IMR-90 (cell line): ENCODE data around the gene CAPRIN1. TPM values are rescaled to one million over a fixed set of nuclear protein-coding genes. Genes with fewer than 3 reads are reported as not detected.

Experiments used
- ATAC-seq: fragments of 200-7000 bp; cut with Tn5 transposase; 2 replicates; pipeline ENCODE4 v1.9.1; 2020; ENCODE audit warnings: low read depth, mild to moderate bottlenecking, moderate library complexity
- BruUV-seq: library from RNA; stranded (reverse); fragments of 400-500 nt; replicated peaks from 2 replicates; lab custom pipeline; 2021; lab: Mats Ljungman, UMichigan
- CTCF ChIA-PET: fragments of 300-600 bp; formaldehyde crosslinking; extraction: SDS; loops from one replicate; lab custom pipeline; 2021; ENCODE audit warnings: antibody characterized with exemption; lab: Yijun Ruan, JAX
- POLR2A ChIA-PET: fragments of 300-600 bp; sonication (Branson Sonifier 250); formaldehyde crosslinking; loops from one replicate; lab custom pipeline; 2022; ENCODE audit warnings: antibody characterized with exemption; ENCODE audit not compliant: unreplicated experiment; lab: Charles Lee
- DNase-seq: peaks from one replicate; pipeline ENCODE4 v3.0.0; 2013
- H2AFZ ChIP-seq: replicated peaks from 2 replicates; pipeline ENCODE3; 2013; ENCODE audit warnings: low read length, mild to moderate bottlenecking; ENCODE audit not compliant: poor library complexity
- H2AK5ac ChIP-seq: 2 replicates; pipeline ENCODE4 v1.6.1; 2013; ENCODE audit warnings: low read depth, low read length, inconsistent platforms
- H2AK9ac ChIP-seq: replicated peaks from 2 replicates; pipeline ENCODE3; 2013; ENCODE audit warnings: mild to moderate bottlenecking, low read depth, low read length, moderate library complexity; ENCODE audit not compliant: poor library complexity
- H2BK120ac ChIP-seq: 2 replicates; pipeline ENCODE4 v1.6.1; 2013; ENCODE audit warnings: low read depth, low read length, inconsistent platforms
- H2BK15ac ChIP-seq: 3 replicates; pipeline ENCODE4 v1.6.1; 2013; ENCODE audit warnings: low read depth, low read length, inconsistent platforms
- H2BK20ac ChIP-seq: 2 replicates; pipeline ENCODE4 v1.6.1; 2013; ENCODE audit warnings: low read depth, mild to moderate bottlenecking, inconsistent platforms, low read length, moderate library complexity
- H2BK5ac ChIP-seq: 2 replicates; pipeline ENCODE4 v1.6.1; 2013; ENCODE audit warnings: mild to moderate bottlenecking, low read depth, low read length, inconsistent platforms; ENCODE audit not compliant: poor library complexity, severe bottlenecking
- H3K14ac ChIP-seq: replicated peaks from 2 replicates; pipeline ENCODE4 v1.6.1; 2013; ENCODE audit warnings: low read depth, low read length, inconsistent platforms
- H3K18ac ChIP-seq: 2 replicates; pipeline ENCODE4 v1.6.1; 2013; ENCODE audit warnings: low read depth, low read length, control low read depth
- H3K23ac ChIP-seq: 2 replicates; pipeline ENCODE4 v1.6.1; 2013; ENCODE audit warnings: low read depth, low read length, inconsistent platforms
- H3K27ac ChIP-seq: 2 replicates; pipeline ENCODE4 v1.5.1; 2013; ENCODE audit warnings: mild to moderate bottlenecking, control low read depth, low read length; ENCODE audit not compliant: insufficient read depth
- H3K27me3 ChIP-seq: 2 replicates; pipeline ENCODE4 v1.6.1; 2013; ENCODE audit warnings: low read length; ENCODE audit not compliant: control insufficient read depth, insufficient read depth
- H3K36me3 ChIP-seq: 2 replicates; pipeline ENCODE4 v1.6.1; 2013; ENCODE audit warnings: low read length, mixed read lengths; ENCODE audit not compliant: control insufficient read depth, insufficient read depth
- H3K4ac ChIP-seq: 2 replicates; pipeline ENCODE4 v1.6.1; 2013; ENCODE audit warnings: low read depth, low read length, inconsistent platforms
- H3K4me1 ChIP-seq: 2 replicates; pipeline ENCODE4 v1.6.1; 2013; ENCODE audit warnings: low read length, mixed read lengths; ENCODE audit not compliant: control insufficient read depth, insufficient read depth
- H3K4me2 ChIP-seq: 2 replicates; pipeline ENCODE4 v1.6.1; 2013; ENCODE audit warnings: low read depth, mild to moderate bottlenecking, control low read depth, low read length, moderate library complexity
- H3K4me3 ChIP-seq: 2 replicates; pipeline ENCODE4 v1.5.1; 2013; ENCODE audit warnings: low read depth, mild to moderate bottlenecking, control low read depth, low read length, moderate library complexity; ENCODE audit not compliant: insufficient read depth
- H3K56ac ChIP-seq: 2 replicates; pipeline ENCODE4 v1.6.1; 2013; ENCODE audit warnings: low read length, inconsistent platforms; ENCODE audit not compliant: insufficient read depth; ENCODE audit errors: extremely low read depth
- H3K79me1 ChIP-seq, 2 experiments: 2 replicates each; pipeline ENCODE4 v1.6.1; 2013; ENCODE audit warnings: low read length in 2 of 2, inconsistent platforms in 1 of 2, low read depth in 1 of 2
- H3K9ac ChIP-seq: 2 replicates; pipeline ENCODE4 v1.6.1; 2013; ENCODE audit warnings: low read depth, low read length, control low read depth
- H3K9me1 ChIP-seq: 2 replicates; pipeline ENCODE4 v1.6.1; 2013; ENCODE audit warnings: low read length, inconsistent platforms; ENCODE audit not compliant: insufficient read depth
- H3K9me3 ChIP-seq: 2 replicates; pipeline ENCODE4 v1.6.1; 2013; ENCODE audit warnings: low read length; ENCODE audit not compliant: control insufficient read depth, insufficient read depth
- H4K20me1 ChIP-seq: 2 replicates; pipeline ENCODE4 v1.6.1; 2013; ENCODE audit warnings: low read length, inconsistent platforms; ENCODE audit not compliant: insufficient read depth
- H4K5ac ChIP-seq: 2 replicates; pipeline ENCODE4 v1.6.1; 2013; ENCODE audit warnings: mild to moderate bottlenecking, low read depth, low read length, control low read depth
- H4K8ac ChIP-seq, 2 experiments: 2 replicates each; pipeline ENCODE4 v1.6.1; 2013; ENCODE audit warnings: low read depth in 2 of 2, low read length in 2 of 2, control low read depth in 1 of 2, inconsistent platforms in 1 of 2
- H4K91ac ChIP-seq: 2 replicates; pipeline ENCODE4 v1.6.1; 2013; ENCODE audit warnings: low read depth, low read length, inconsistent platforms; ENCODE audit not compliant: insufficient read depth
- CEBPB ChIP-seq: IDR thresholded peaks from 2 replicates; pipeline ENCODE4 v1.6.1; 2012; ENCODE audit warnings: low read depth, low read length, improper control_type of control experiment
- RAD21 ChIP-seq: IDR thresholded peaks from 2 replicates; pipeline ENCODE4 v1.6.1; 2012; ENCODE audit warnings: low read length, improper control_type of control experiment
- whole genome bisulfite sequencing, 2 experiments: methylation state at CpG; one replicate each; pipeline versions ENCODE4 v1.1.5 to v1.1.7; 2013; ENCODE audit warnings: missing lambda C conversion rate in 2 of 2; ENCODE audit not compliant: insufficient read length in 1 of 2; ENCODE audit errors: extremely low coverage in 2 of 2; 5-methylcytosine and 5-hydroxymethylcytosine counted together
- dilution Hi-C: fragments of 300-500 bp; cut with HindIII; formaldehyde crosslinking; loops from one replicate; pipeline ENCODE4 v1.14.3; 2018; ENCODE audit warnings: low sequenced_read_pairs; ENCODE audit not compliant: unreplicated experiment
- in situ Hi-C: fragments of 300-500 bp; cut with MboI; formaldehyde crosslinking; loops from 3 replicates; pipeline ENCODE4 v1.14.3; 2019; ENCODE audit warnings: low sequenced_read_pairs, inconsistent platforms, mixed read lengths
- intact Hi-C: fragments of 100-400 bp; cut with micrococcal nuclease; formaldehyde crosslinking; loops from 2 replicates; pipeline ENCODE4 v1.10.0; 2022
- polyA plus RNA-seq, 3 experiments: library from polyadenylated mRNA; depleted of rRNA; stranded (reverse); fragments of >200 nt; gene quantifications; 2 replicates each; pipeline ENCODE4 v1.2.3, GENCODE V29; 2012; ENCODE audit warnings: low replicate concordance in 1 of 3
- total RNA-seq: library from RNA; depleted of rRNA; stranded (reverse); fragments of >200 nt; gene quantifications from 2 replicates; pipeline ENCODE4 v1.2.3, GENCODE V29; 2012

Gene CAPRIN1
- total and polyA plus RNA-seq, 2 of the 4 experiments (the other 2 are of a cell fraction): 127 to 253 TPM

- intact Hi-C loops (no loop called here), dilution Hi-C loops (no loop called here), in situ Hi-C loops (no loop called here)
- WGBS, 2 experiments: 86% methylated on average over 4 of the region's 10 CpGs; no CpG with 5 or more reads in 1 of the 2 experiments
- Histone ChIP-seq H3K56ac (no peak overlapping the region), H2AK9ac (no peak overlapping the region), H3K14ac (no peak overlapping the region), H3K4me3 (no peak overlapping the region), H2BK120ac (no peak overlapping the region), H3K4me2 (no peak overlapping the region), H3K27ac (no peak overlapping the region), H2BK5ac (no peak overlapping the region), H2AK5ac (no peak overlapping the region), H3K36me3 (no peaks in the 10 kb centered on the region), H3K79me1 (no peaks in the 10 kb centered on the region), H3K27me3 (peaks cover 8% of the 10 kb centered on the region), H2BK20ac (no peak overlapping the region), H3K9me1 (no peaks in the 10 kb centered on the region), H3K23ac (no peak overlapping the region), H2AFZ (no peak overlapping the region), H3K4me1 (no peaks in the 10 kb centered on the region), H3K9ac (no peak overlapping the region), H2BK15ac (no peak overlapping the region), H4K91ac (no peak overlapping the region), H3K18ac (no peak overlapping the region), H4K20me1 (no peaks in the 10 kb centered on the region), H3K9me3 (no peaks in the 10 kb centered on the region), H4K8ac (no peak overlapping the region), H3K4ac (no peak overlapping the region), H4K5ac (no peak overlapping the region)
- no peak for TF ChIP-seq RAD21
- TF ChIP-seq CEBPB: peak; percentile 22; the same call in 1 of the 2 replicates
- no peak for ATAC-seq
- BruUV-seq: no TSS peak
- no peak for DNase-seq
- CTCF ChIA-PET: no interaction called here
- POLR2A ChIA-PET: no interaction called here
Observed at GRCh38 chr11:34027516-34028408, 23.8 kb upstream of the CAPRIN1 start.
